Esophagus squamous epithelium (tissue), 5 donors: Measurements from ENCODE around the gene GTSF1L. TPM values are rescaled to one million over a fixed set of nuclear protein-coding genes. Genes with fewer than 3 reads are reported as not detected.

Experiments
- DNase-seq: peaks from one replicate; lab custom pipeline; 2025; lab: John Stamatoyannopoulos, UW
- H3K27ac ChIP-seq, 4 donors: fragments of 200-600 bp; sonication (generic); one replicate each; pipeline ENCODE4 v1.5.1; 2016 to 2019; ENCODE audit warnings: mild to moderate bottlenecking in 1 of 4
- H3K27me3 ChIP-seq, 4 donors: fragments of 200-600 bp; sonication (generic); 1 replicate in 3 of 4; 2 replicates in 1 of 4; pipeline versions ENCODE4 v1.5.1 to v1.6.0; 2017 to 2021; ENCODE audit warnings: antibody characterized with exemption in 1 of 4
- H3K36me3 ChIP-seq, 3 donors: fragments of 200-600 bp; sonication (generic); one replicate each; pipeline ENCODE4 v1.5.1; 2016 to 2019
- H3K4me1 ChIP-seq, 3 donors: fragments of 200-600 bp; sonication (generic); one replicate each; pipeline ENCODE4 v1.5.1; 2017 to 2019
- H3K4me3 ChIP-seq, 4 donors: fragments of 200-600 bp; sonication (generic); 1 replicate in 3 of 4; 2 replicates in 1 of 4; pipeline ENCODE4 v1.5.1; 2016 to 2019; ENCODE audit warnings: mild to moderate bottlenecking in 2 of 4, moderate library complexity in 1 of 4
- H3K9me3 ChIP-seq, 3 donors: fragments of 200-600 bp; sonication (generic); one replicate each; pipeline ENCODE4 v1.5.1; 2016 to 2019
- CTCF ChIP-seq, 6 experiments: fragments of 450-650 bp in 4 of 6; fragments of 200-600 bp in 2 of 6; sonication (generic) in 2 of 6; IDR thresholded peaks; one replicate each; pipeline ENCODE4 v1.5.1; 2016 to 2019; ENCODE audit warnings: antibody characterized with exemption in 6 of 6, mild to moderate bottlenecking in 4 of 6, moderate library complexity in 4 of 6
- POLR2A ChIP-seq, 4 donors: fragments of 450-650 bp; IDR thresholded peaks; one replicate each; pipeline ENCODE4 v1.6.1; 2017; ENCODE audit warnings: antibody characterized with exemption in 4 of 4, mild to moderate bottlenecking in 4 of 4, moderate library complexity in 3 of 4
- WGBS, 2 donors: methylation state at CpG; one replicate each; pipeline ENCODE4 v1.1.5; 2018; 5-methylcytosine and 5-hydroxymethylcytosine counted together
- intact Hi-C: fragments of 100-400 bp; cut with DNase I; formaldehyde crosslinking; loops from one replicate; pipeline ENCODE4 v1.15.0; 2022
- total RNA-seq, 4 donors: library from RNA; depleted of rRNA; stranded (reverse); fragments of >200 nt; gene quantifications; one replicate each; pipeline ENCODE4 v1.1.0, GENCODE V29; 2016
- donor health status: DM: yes; HTN: yes; CAD: no.

GTSF1L gene
- total RNA-seq, 4 donors from 2014 or later = not detected

DNA sequence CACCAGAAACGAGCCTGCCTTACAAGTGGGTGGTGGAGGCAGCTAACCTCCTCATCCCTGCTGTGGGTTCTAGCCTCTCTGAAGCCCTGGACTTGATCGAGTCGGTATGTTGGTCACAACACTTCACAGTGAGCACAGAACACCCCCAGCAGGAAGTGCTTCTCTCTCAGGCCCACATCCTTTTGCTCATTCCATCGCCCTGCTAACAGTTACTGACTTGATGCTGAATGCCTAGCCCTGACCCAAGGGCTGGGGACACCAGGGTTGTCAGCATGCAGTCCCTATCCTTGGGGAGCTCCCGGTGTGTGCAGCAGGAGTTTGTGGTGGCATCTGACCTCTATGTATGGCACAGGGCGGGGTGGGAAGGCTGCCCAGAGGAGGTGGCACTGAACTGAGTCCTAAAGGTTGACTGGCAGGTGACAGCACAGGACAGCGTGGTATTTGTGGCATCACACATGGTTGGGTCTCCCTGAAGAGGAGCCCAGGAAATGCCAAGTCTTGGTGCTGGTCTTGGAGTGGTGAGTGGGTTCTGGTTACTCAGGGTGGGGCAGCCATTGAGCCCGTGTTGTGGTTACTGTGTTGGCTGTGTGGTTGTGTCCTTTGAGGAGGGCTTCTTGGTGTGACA lies 26.7 kb downstream of the GTSF1L start:
- Histone ChIP-seq H3K36me3 (no peaks in the 10 kb centered on the region), H3K27ac (no peak overlapping the region), H3K27me3 (no peaks in the 10 kb centered on the region), H3K9me3 (no peaks in the 10 kb centered on the region), H3K4me1 (no peaks in the 10 kb centered on the region), H3K4me3 (no peak overlapping the region)
- intact Hi-C loops = no loop called here
- no peak for DNase-seq
- no peak for TF ChIP-seq CTCF (IDR thresholded peaks at IDR 0.05)
- WGBS, 2 donors = 83 to 93% methylated on average over 2 to 3 of the region's 8 CpGs

DNA sequence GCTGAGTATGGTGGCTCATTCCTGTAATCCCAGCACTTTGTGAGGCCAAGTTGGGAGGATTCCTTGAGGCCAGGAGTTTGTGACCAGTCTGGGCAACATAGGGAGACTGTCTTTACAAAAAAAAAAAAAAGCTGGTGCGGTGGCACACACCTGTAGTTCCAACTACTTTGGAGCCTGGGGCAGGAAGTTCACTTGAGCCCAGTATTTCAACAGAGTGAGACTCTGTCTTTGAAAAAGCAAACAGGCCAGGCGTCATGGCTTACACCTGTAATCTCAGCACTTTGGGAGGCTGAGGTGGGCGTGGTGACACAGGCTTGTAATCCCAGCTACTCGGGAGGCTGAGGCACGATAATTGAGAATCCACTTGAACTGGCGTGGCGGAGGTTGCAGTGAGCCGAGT lies 31.2 kb downstream of the GTSF1L start:
- Histone ChIP-seq H3K27ac (no peak overlapping the region), H3K4me3 (no peak overlapping the region), H3K4me1 (no peaks in the 10 kb centered on the region), H3K27me3 (no peaks in the 10 kb centered on the region), H3K36me3 (no peaks in the 10 kb centered on the region), H3K9me3 (no peaks in the 10 kb centered on the region)
- 87 to 94% methylated on average over 6 to 8 of the region's 8 CpGs for WGBS, 2 donors
- intact Hi-C loops = no loop called here
- no peak for TF ChIP-seq POLR2A (IDR thresholded peaks at IDR 0.05)
- TF ChIP-seq CTCF (IDR thresholded peaks at IDR 0.05) = no peak
- DNase-seq = no peak

DNA sequence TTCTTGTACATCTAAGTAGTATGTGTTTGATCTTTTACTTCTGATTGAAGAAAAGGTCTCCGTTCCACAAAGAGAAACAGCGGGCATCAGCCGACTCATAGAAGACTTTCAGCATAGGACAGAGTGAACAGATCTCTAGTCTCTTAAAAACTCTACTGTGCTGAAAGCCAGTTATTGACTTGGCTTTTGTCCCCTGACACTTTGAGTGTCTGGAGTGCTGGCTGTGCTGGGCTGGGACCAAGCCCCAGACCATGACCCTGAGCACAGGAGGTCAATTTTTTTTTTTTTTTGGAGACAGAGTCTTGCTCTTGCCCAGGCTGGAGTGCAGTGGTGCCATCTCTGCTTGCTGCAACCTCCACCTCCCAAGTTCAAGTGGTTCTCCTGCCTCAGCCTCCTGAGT lies 32.0 kb downstream of the GTSF1L start:
- no peak overlapping the region for H3K27ac ChIP-seq
- DNase-seq = no peak
- H3K4me3 ChIP-seq = no peak overlapping the region
- no peaks in the 10 kb centered on the region for H3K9me3 ChIP-seq
- H3K27me3 ChIP-seq = no peaks in the 10 kb centered on the region
- no peak for TF ChIP-seq POLR2A (IDR thresholded peaks at IDR 0.05)
- no peak for TF ChIP-seq CTCF (IDR thresholded peaks at IDR 0.05)
- no peaks in the 10 kb centered on the region for H3K4me1 ChIP-seq
- H3K36me3 ChIP-seq = no peaks in the 10 kb centered on the region
- WGBS, 2 donors = 92 to 95% methylated on average over 3 of the region's 3 CpGs
- intact Hi-C loops = no loop called here

GRCh38 chr20:43691928-43692524 lies 34.8 kb downstream of the GTSF1L start:
- TF ChIP-seq POLR2A (IDR thresholded peaks at IDR 0.05) (no peak), CTCF (IDR thresholded peaks at IDR 0.05) (peak; percentile 19 to 56 (median 37))
- no peaks in the 10 kb centered on the region for H3K27me3 ChIP-seq
- H3K9me3 ChIP-seq = no peaks in the 10 kb centered on the region
- H3K4me1 ChIP-seq = no peaks in the 10 kb centered on the region
- no peak overlapping the region for H3K4me3 ChIP-seq
- no peak for DNase-seq
- WGBS, 2 donors = 82 to 86% methylated on average over 1 to 5 of the region's 5 CpGs
- intact Hi-C loops = no loop called here
- no peak overlapping the region for H3K27ac ChIP-seq
- H3K36me3 ChIP-seq = no peaks in the 10 kb centered on the region

GRCh38 chr20:43690943-43691598 lies 35.7 kb downstream of the GTSF1L start:
- H3K4me3 ChIP-seq = no peak overlapping the region
- 81 to 90% methylated on average over 9 of the region's 9 CpGs for WGBS, 2 donors

More at GRCh38 chr20:43690943-43691598, 35.7 kb downstream of the GTSF1L start:
- Histone ChIP-seq H3K4me1 (no peaks in the 10 kb centered on the region), H3K9me3 (no peaks in the 10 kb centered on the region), H3K27me3 (no peaks in the 10 kb centered on the region), H3K36me3 (no peaks in the 10 kb centered on the region), H3K27ac (no peak overlapping the region)
- intact Hi-C loops = no loop called here
- TF ChIP-seq CTCF (IDR thresholded peaks at IDR 0.05) = no peak
- TF ChIP-seq POLR2A (IDR thresholded peaks at IDR 0.05) = no peak
- DNase-seq = no peak
